ENCODE measurements around the gene AUNIP.

AUNIP gene, protein sequence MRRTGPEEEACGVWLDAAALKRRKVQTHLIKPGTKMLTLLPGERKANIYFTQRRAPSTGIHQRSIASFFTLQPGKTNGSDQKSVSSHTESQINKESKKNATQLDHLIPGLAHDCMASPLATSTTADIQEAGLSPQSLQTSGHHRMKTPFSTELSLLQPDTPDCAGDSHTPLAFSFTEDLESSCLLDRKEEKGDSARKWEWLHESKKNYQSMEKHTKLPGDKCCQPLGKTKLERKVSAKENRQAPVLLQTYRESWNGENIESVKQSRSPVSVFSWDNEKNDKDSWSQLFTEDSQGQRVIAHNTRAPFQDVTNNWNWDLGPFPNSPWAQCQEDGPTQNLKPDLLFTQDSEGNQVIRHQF

DNA sequence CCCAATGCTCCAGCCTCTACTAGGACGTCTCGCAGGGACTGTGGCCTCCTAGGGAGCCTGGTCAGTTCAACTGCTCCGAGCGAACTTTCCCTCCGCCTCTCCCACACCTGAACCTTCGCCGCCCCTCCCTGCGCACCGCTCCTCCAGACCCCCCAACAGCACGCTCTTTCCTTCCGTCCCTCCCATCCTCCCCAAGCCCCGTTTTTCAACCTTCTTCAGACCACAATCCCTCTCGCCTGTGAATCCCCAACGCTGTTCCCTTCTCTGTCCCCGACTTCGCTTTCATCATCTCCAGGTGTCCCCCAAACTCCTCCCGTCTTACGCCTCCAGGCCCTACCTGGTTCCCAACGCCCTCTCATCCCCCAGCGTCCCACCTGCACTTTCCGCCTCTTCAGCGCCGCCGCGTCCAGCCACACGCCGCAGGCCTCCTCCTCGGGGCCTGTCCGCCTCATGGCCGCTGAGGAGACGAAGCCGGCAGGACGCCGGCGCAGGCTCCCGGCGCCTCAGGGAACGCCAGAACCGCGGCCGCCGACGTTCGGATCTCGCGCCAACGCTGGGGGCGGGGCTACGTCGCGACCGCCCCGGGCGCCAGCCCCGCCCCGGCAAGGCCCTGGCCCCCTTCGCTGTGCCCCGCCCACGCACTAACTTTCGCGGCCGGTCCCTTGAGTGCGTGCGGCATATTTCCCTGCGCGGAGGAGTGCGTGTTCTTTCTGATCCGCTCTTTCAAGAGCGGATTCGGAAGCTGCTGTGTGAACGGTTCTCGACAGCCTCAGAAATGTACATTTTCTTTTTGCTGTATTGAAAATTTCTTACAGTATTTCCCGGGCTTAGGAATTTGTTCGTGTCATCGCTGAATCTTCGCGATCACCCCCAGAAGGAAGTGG lies at the start of gene AUNIP:
TSS of gene AUNIP (minus strand) at position 552 of the 884 bp plus-strand sequence. CDS start at position 452, 100 bp downstream.
- no peak for FAIRE-seq

DNA sequence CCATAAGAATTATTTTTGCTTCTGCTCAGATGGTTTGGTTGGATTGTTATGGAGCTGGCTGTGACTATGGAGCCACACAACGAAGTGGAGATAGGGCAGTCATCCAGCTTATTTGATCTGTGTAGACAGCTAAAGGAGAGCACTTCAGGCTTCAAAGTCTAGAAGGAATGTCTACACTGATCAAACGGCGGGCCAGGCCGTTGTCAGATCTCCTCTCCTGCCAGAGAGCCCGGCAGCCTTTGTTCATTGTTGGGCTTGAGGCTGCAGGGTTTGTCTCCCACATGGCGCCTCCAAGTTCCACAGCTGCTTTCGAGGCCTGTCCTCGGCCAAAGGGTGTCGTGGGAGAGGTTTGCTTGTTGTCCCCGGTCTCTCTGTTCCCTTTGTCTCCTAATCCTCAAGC lies 49.8 kb upstream of the AUNIP start:
- FAIRE-seq, result no peak

DNA sequence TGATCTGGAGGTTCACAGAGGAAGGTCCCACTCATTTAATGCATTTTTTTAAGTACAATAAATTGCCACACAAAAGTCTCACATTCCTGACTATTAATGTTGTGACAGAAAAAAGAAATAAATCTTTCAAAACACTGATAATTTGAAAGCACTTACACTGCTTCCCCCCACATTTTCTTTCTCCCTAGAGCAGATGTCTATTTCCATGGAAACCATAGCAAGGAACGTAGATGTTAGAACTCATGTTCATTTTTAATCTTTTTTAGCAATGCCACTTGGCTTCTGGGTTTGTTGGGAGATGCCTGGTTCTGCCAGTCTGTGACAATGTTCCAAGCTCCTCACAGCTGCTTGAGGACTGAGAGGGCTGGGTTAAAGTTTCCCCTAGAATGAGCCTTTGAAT lies 48.9 kb upstream of the AUNIP start:
- no peak for FAIRE-seq

DNA sequence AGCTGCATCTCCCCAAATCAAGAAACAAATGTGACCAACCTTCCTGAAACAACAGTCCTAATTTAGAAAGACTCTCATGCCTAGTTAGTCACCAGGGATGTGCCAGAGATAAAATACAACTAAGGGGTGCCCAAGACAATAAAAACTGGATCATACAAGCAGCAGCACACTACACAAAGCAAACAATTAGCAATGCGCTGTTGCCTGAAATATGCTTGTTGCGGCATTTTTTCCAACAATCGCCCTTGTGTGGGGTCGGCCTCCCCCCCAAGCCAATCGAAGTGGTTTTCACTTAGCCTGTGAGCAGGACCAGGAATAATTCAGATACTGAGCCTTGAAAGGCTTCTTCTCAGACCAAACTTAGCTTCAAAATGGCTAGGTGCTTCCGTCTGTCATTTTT lies 48.3 kb upstream of the AUNIP start:
- FAIRE-seq, result no peak

DNA sequence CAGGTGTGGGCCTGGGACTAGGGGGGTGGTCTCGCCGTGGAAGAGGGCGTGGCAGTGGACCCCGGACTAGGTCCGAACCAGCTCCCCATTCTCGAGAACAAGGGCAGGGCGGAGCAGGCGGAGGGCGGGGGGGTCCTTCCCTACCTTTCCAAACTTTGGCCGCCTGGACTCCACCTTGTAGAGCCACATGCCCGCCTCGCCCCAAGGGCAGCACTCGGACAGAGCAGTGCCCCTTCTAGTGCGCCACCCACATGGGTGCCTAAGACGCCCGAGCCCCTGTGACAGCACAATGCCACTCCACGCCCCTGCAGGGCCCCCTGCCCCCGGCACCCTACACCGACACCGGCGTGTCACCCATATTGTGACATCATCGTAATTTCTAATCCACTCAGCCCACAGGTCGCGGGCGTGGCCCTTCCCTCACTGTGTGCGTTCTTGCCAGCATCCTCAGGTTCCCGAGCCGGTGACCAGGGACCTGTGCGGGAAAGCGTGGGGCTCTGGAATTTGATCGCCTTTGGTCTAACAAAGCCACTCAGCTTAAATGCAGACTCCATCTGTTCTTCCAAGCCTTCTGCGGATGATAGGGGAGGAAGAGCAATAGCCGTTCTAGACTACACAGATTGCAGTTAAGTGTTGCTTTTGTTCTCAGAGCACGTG lies 47.5 kb upstream of the AUNIP start:
- no peak for FAIRE-seq

DNA sequence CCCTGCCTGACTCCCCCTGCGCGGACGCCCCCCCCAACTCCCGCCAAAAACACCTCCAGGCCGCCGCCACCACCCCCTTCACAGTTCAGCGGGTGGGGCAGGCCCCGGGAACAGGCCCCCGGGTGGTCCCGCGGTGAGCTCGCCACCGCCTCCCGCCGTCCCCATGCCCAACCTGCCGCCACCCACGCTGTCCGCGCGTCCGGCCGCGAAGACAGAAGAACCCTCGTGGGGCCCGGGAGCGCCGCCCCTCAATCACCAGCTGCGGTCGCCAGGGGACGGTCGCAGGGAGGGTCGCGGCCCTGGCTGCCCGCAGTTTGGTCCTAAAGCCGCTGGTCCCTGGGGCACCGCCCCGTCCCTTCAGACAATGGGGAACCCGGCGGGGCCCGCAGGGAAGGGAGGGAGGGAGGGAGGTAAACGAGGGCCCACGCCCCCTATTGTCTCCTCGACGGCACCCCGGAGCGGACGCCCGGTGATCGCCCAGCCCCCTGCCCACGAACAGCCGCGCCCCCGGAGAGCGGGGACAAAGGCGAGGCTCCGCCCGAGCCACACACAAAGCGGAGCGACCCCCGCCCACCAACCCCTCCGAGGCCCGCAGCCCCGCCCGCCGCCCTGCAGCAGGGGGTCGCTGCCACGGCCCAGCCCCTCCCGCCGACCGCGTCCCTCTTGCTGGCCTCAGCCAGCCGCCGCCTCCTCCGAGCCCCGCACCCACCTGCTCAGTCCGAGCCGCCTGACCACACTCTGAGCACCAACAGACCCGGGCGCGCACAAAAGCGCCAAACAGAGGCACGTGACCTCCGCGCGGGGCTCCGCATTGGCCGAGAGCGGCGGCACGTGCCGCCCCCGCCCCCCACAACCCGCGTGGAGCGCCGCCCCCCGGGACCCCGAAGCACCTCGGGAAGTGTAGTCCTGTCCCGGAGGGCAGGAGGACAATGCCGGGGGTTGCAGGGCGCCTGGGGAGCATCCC lies 46.7 kb upstream of the AUNIP start, which contains the start of gene STMN1:
TSS of gene STMN1 (minus strand) at position 740 of the 964 bp plus-strand sequence. CDS start 1,743 bp downstream, outside the sequence.
- FAIRE-seq, result peak; percentile 71

DNA sequence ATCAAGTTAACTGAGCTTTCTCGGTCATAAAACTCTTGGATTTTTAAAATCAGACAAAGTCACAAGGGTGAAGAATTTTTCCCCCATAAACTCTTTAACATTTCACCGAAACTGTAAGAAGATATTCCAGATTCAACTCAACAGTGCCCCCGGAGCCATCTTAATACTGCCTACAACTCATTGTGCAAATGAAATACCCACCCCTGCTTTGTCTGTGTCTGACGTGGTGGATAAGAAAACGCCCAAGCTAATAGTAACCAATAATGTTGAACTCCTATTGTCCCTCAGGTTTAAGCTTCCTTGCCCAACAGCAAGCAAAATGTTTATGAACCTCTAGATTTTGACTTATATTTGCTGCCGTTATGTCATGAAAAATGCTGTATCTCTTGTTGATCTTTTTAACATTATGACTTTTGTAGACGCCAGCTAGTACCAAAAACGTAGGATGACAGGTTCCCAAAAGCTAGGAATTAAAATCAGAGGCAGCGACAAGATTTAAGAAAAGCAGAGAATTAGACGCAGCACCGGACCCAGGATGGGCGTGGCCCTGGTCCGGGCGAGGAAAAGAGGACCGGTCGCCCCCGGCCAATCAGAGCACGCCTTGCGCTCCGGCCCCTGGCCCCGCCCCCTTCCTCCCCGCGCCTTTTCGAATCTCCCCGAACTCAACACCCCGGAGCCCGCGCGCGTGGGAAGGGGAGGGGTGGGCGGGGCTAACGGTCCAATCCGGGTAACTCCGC lies 45.9 kb upstream of the AUNIP start:
- FAIRE-seq, result peak; percentile 80

DNA sequence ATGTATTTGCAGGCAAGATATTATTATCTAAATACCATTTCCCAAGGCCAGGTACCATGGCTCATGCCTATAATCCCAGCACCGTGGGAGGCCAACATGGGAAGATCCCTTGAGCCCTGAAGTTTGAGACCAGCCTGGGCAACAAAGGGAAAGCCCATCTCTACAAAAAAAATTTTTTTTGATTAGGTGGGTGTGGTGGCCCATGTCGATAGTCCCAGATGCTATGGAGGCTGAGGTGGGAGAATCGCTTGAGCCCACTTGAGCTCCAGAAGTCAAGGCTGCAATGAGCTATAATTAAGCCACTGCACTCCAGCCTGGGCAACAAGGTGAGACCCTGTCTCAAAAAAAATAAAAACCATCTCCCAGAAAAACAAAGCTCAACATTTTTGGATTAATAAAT lies 44.7 kb upstream of the AUNIP start:
- no peak for FAIRE-seq

DNA sequence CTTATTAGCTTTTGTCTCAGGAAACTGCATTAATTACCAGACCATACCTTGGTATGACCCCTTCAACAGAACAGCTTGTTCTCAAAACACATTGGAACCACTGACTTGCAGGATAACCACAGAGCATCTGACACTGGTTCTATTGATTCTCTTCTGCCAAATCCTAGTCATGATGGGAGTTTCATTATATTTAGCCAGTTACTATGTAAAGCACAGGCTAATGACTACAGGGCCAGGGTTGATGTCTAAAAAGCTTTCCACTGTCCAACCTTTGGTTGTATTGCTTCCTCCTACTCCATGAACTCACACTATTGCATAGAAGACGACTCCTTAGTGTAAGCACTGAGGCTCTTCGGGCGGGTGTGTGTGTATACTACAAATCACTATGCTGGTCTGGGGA lies 43.2 kb upstream of the AUNIP start:
- FAIRE-seq, result no peak

DNA sequence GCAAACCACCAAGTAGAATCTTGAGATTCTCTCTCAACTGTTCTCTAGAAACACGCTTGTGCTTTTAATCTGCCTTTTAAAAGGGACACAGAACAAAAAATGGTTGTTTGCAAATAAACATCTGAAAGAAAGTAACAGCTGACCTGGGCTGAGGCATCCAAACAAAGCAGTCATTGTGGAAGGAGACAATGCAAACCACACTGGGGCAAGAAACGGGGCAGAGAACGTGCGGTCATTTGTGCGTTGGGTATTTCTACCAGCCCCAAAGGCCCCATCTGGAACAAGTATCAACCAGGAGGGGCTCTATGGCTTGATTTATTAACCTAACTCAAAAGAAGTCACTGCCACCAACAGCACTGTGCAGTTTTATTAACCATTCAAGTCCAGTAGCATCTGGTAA lies 41.0 kb upstream of the AUNIP start:
- no peak for FAIRE-seq

DNA sequence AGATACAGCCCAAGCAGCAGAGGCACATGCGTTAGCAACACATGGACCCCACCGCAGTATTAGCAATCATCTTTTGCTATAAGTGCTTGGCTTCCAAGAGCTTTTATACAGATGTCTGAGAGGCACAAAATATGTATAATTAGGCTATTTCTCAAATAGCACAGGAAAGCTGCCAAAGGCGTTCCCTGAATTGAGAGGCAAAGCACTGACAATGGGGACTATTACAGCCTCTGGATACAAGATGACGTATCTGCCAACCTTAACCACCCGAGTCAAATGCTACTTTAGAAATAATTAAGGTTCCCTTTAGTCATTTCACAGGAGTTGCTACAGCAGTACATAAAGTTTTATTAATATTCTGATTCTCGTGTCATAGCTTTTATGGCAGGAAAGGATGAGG lies 40.5 kb upstream of the AUNIP start:
- FAIRE-seq, result no peak

DNA sequence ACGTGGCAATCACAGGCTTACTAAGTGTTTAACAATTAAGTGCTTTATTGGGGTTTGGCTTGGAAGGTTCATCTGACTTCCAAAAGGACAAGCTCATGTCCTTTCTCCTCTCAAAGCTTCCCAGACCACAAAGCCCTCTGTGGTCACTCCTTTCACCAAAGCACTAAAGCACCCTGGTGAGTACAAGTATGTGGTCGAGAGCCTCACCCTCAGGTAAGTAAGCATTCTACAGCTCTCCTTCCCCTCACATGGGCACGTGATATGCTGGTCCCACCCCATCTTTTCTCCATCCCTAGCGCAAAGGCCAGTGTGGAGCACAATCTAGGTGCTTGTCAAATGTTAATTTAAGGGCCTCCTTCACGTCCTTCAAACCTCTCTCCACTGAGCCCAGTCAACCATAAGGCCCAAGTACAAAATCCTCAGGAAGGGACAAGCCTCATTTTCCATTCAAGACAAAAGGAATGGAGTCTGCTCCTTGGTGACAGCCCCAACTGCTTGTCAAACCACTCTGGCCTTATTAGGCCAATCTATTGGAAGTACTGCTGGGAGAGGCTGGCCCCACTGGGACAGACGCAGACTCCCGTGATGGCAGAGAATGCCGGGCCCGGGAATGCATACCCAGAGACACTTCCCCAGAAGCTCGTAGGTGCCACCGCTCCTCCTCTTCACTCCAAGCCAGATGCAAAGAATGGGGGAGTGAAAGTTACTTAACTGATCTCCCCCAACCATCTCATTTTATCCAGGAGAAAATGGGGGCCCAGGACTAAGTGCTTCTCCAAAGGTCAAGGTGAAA lies 39.2 kb upstream of the AUNIP start:
- FAIRE-seq, result no peak

DNA sequence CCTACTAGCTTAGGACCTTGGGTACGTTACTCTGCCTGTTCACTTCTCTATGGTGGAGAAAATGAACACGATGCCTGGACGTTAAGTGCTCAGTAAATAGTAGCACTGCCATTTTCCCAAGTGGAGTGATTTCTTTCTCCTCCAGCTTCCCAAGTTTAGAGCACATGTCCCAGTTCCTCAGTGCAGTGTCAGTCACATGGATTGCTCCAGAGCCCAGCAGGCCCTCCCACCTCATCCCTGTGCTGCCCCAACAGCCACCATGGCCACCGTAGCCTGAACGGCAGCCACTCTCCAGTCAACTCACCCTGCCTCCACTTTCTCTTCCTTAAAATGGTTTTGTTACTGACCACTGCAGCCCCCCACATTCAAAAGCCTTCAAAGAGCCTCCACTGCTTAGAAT lies 38.5 kb upstream of the AUNIP start:
- no peak for FAIRE-seq

DNA sequence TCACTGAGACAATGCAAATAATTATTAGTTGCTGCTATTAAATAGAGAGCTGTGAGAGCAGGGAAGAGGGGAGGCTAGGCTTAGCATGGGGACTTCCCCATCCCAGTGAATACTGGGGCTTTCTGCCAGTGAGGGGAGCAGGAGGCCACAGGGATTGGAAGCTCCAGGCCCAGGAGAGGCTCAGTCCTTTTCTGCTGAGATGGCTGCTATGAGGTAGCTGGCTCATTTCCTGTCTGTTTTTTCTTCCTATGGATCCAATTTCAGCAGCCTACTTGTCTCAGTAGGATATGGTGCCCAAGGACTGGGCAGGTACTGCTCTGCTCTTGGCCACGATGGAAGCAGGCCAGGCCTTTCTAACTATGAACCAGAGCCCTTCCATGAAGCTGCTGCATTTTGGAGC lies 37.0 kb upstream of the AUNIP start:
- peak; percentile 70 for FAIRE-seq

DNA sequence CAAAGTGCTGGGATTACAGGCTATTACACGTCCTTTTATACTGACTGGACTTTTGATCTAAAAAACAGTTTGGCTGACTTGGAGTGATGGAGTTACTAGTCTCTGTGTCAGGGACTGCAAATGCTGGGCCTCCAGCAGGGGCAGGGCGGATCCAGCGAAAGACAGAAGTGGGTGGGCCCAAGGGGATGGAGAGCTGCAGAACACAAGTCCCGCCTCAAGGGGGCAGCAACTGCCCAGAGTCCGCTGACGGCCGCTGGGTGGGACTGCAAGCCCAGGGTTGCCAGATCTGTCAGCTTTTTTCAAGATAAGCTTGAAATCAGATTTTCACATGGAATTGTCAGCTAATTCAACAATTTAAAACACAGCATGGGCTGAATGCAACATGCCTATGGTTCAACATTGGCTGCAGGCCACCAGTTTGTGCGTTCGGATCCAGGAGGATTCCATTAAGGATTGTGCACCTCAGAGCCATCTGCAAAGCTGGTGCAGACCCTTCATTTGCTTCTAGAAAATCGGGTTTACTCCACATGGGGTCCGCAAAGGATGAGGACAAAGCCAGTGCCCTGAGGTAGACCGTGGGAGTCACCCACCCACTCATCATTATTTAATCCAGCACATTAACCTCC lies 36.2 kb upstream of the AUNIP start:
- peak; percentile 98 for FAIRE-seq

DNA sequence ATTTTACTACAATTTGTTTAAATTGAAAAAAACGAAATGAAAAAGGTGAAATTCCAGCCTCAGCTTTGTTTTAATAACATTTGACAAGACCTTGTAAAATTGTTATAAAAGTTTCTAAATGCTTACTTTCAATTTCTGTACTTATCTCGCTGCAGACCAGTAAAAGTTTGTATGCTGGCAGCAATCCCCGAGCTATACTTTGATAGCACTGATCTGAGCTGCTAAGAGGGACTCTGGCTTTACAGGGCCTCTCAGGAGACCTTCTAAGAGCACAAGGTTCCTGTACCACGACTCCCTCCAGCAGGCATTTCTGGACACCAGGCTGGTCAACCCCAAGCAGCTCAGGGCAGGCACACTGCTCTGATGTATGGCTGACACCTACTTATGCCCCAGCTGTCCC lies 33.9 kb upstream of the AUNIP start:
- FAIRE-seq, result no peak

DNA sequence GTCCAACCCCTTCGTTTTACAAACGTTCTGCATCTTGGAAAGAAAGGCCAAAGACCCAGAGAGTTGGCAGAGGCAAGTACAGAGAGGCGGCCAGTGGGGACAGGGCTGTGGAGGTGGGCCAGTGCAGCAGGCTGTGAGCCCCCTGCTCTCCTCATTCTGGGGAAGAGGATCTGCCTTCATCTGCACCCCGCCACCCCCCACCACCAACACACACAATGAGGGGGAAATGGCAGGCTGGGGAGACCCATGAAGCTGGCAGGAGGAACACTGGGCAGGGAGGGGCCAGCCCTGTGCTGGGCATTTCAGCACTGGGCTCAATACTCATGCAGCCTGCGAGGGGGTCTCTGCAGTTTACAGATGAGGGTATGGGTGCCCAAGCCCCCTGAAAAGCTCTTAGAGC lies 32.3 kb upstream of the AUNIP start:
- no peak for FAIRE-seq

DNA sequence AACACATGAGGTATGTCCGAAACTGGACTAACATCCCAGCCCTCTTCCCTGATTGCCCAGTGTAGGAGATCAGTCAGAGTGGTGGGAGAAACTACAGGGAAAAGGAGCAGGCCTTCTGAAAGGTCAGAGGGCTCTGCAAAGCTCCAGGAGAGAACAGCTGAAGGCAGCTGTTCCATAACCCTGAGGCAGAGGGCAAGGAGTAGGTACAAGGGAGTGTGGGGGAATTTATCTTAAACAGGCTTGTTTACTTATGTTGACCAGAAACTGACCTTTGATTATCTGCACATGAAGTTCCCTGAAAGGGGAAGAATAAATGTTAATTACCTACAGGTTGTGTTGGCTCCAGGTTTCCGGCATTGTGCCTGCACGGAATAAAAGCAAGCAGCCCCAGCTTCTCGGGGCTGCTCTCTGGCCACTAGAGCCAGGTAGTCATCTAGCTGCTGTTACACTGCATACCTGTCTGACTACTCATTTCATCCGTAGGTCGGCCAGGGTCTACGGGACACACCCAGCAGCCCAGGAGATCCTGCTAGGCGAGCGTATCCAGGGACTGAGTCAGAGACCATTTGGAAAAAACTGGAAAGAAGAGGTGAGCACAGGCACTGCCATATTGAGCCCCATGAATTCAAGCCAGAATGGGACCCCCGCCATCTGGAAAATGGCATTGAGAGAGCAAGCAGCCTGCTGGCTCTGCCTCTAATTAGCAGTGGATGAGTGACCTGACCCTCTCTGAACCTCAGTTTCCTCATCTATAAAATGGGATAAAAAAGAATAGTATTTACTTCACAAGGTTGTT lies 31.2 kb upstream of the AUNIP start:
- FAIRE-seq, result peak; percentile 98

DNA sequence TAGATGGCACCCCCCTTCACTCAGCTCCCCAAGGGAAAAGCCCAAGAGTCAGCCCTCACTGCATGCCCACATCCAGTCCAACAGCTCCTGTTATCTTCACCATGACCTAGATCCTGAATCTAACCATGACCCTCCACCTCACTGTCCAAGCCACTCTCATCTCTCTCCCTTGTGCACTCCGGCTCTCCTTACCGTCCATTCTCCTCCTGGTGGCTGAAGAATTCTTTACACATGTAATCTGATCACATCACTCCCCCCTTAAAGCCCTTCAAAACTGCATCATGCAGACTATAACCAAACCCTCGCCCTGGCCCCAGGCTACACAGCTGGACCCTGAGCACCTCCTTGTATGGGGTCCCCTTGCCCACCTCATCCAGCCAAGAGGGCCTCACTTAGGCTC lies 30.2 kb upstream of the AUNIP start:
- peak; percentile 27 for FAIRE-seq

Data from G401.6 (cell line).